Measurements from ENCODE around the gene VAX1. TPM values are rescaled to one million over a fixed set of nuclear protein-coding genes. Genes with fewer than 3 reads are reported as not detected.

Gene VAX1
- total RNA-seq, 1 experiment from 2014 or later = not detected

GRCh38 chr10:117174439-117175214 lies 36.6 kb upstream of the VAX1 start:
- Histone ChIP-seq H2BK12ac (ENCODE audit: insufficient read length, low read depth, low read length) (no peak overlapping the region), H4K8ac (replicated peaks; ENCODE audit: insufficient read length, low read depth, low read length) (no peak overlapping the region), H3K18ac (ENCODE audit: insufficient read length, low read depth, low read length) (no peak overlapping the region), H4K20me1 (ENCODE audit: control insufficient read depth, insufficient read depth, insufficient read length) (no peaks in the 10 kb centered on the region), H3K23me2 (ENCODE audit: insufficient read length, low read depth, low read length, poor library complexity, severe bottlenecking) (peaks cover 10% of the 10 kb centered on the region), H3K4me1 (ENCODE audit: insufficient read depth, low read length) (no peaks in the 10 kb centered on the region), H3K27ac (ENCODE audit: insufficient read length, low read depth, low read length) (no peak overlapping the region), H3K9me3 (ENCODE audit: control insufficient read depth, low read depth, low read length) (no peaks in the 10 kb centered on the region), H2AFZ (ENCODE audit: low read length) (no peak overlapping the region), H3K14ac (ENCODE audit: insufficient read depth, low read length) (no peak overlapping the region), H2BK5ac (ENCODE audit: insufficient read length, low read length) (no peak overlapping the region), H2BK20ac (ENCODE audit: low read depth, low read length, poor library complexity, severe bottlenecking) (no peak overlapping the region), H4K91ac (ENCODE audit: insufficient read length, low read depth, low read length) (no peak overlapping the region), H3K27me3 (ENCODE audit: insufficient read depth, low read length) (peaks cover 45% of the 10 kb centered on the region), H2BK120ac (ENCODE audit: low read depth, low read length, poor library complexity, severe bottlenecking) (no peak overlapping the region), H3K4ac (ENCODE audit: low read depth, low read length) (no peak overlapping the region), H3K79me2 (ENCODE audit: insufficient read depth, low read length) (no peaks in the 10 kb centered on the region), H3K56ac (ENCODE audit: insufficient read length, low read depth, low read length) (no peak overlapping the region), H2AK5ac (ENCODE audit: insufficient read length, low read length) (no peak overlapping the region), H3K23ac (ENCODE audit: insufficient read length, low read depth, low read length) (no peak overlapping the region), H4K5ac (ENCODE audit: insufficient read length, low read depth, low read length) (no peak overlapping the region), H3K9ac (ENCODE audit: extremely low read depth, insufficient read length, low read length) (no peak overlapping the region), H2BK15ac (ENCODE audit: low read depth, low read length) (no peak overlapping the region), H3K4me2 (ENCODE audit: insufficient read depth, insufficient read length, low read length) (peak overlapping the region; percentile 67), H3T11ph (ENCODE audit: low read length) (no peak overlapping the region), H3K79me1 (ENCODE audit: insufficient read depth, low read depth, low read length, poor library complexity, severe bottlenecking) (no peaks in the 10 kb centered on the region)
- H3K27me3 Mint-ChIP-seq (ENCODE audit: low read depth) = peaks cover 95% of the 10 kb centered on the region
- no CpG with 5 or more reads among the region's 16 CpGs for WGBS (ENCODE audit: extremely low coverage, insufficient read length, low lambda C conversion rate)
- no peaks in the 10 kb centered on the region for H3K36me3 Mint-ChIP-seq (ENCODE audit: insufficient read depth in 1 of 3, low read depth in 3 of 3)
- no peak overlapping the region for H3K27ac Mint-ChIP-seq
- peak overlapping the region; percentile 74 to 84 for H3K4me3 Mint-ChIP-seq
- no peaks in the 10 kb centered on the region; a peak in 1 of 5 replicates for H3K9me3 Mint-ChIP-seq
- peak; percentile 89 for TF ChIP-seq CTCF (conservative IDR thresholded peaks at IDR 0.05)
- DNase-seq = peak; percentile 89
- peaks cover 22 to 26% of the 10 kb centered on the region in 2 experiments for H3K4me1 Mint-ChIP-seq
